Astrocyte (in vitro differentiated cells and primary cell): ENCODE results near the gene CEP131. TPM values are rescaled to one million over a fixed set of nuclear protein-coding genes. Genes with fewer than 3 reads are reported as not detected.

Source experiments
- DNase-seq: peaks from one replicate; pipeline ENCODE4 v3.0.0-alpha.2; 2010; ENCODE audit warnings: low read depth
- FAIRE-seq: peaks from 2 replicates; lab custom pipeline; 2011; peaks lifted over from hg19 to GRCh38; lab: Jason Lieb, UNC
- H2AFZ ChIP-seq: 2 replicates; pipeline ENCODE4 v1.6.0; 2012; ENCODE audit warnings: low read depth, low read length, inconsistent platforms
- H3K27ac ChIP-seq: 2 replicates; pipeline ENCODE4 v1.5.1; 2011; ENCODE audit warnings: low read depth, low read length, inconsistent platforms
- H3K27me3 ChIP-seq: 2 replicates; pipeline ENCODE4 v1.6.0; 2011; ENCODE audit warnings: low read length, inconsistent platforms; ENCODE audit not compliant: insufficient read depth
- H3K36me3 ChIP-seq: 2 replicates; pipeline ENCODE4 v1.5.1; 2011; ENCODE audit warnings: low read length, inconsistent platforms; ENCODE audit not compliant: insufficient read depth
- H3K4me1 ChIP-seq: 2 replicates; pipeline ENCODE4 v1.5.1; 2011; ENCODE audit warnings: low read length, inconsistent platforms; ENCODE audit not compliant: insufficient read depth
- H3K4me2 ChIP-seq: 2 replicates; pipeline ENCODE4 v1.6.0; 2012; ENCODE audit warnings: low read length, inconsistent platforms
- H3K4me3 ChIP-seq: 2 replicates; pipeline ENCODE4 v1.5.1; 2011; ENCODE audit warnings: low read depth, mild to moderate bottlenecking, low read length, inconsistent platforms; ENCODE audit not compliant: insufficient read depth
- H3K79me2 ChIP-seq: 2 replicates; pipeline ENCODE4 v1.6.0; 2012; ENCODE audit warnings: mild to moderate bottlenecking, low read length, inconsistent platforms; ENCODE audit not compliant: insufficient read depth
- H3K9ac ChIP-seq: 2 replicates; pipeline ENCODE4 v1.6.0; 2012; ENCODE audit warnings: mild to moderate bottlenecking, low read length, inconsistent platforms
- H3K9me3 ChIP-seq: 2 replicates; pipeline ENCODE4 v1.5.1; 2012; ENCODE audit warnings: low read depth, mild to moderate bottlenecking, low read length, inconsistent platforms; ENCODE audit not compliant: insufficient read depth
- H4K20me1 ChIP-seq: 2 replicates; pipeline ENCODE4 v1.6.0; 2012; ENCODE audit warnings: low read length, inconsistent platforms; ENCODE audit not compliant: insufficient read depth
- H3K27ac Mint-ChIP-seq: one replicate; pipeline ENCODE4 v1.8.0; 2021; ENCODE audit warnings: mild to moderate bottlenecking, mixed read lengths; ENCODE audit not compliant: unreplicated experiment
- H3K27me3 Mint-ChIP-seq: one replicate; pipeline ENCODE4 v1.8.0; 2021; ENCODE audit warnings: low read depth, mixed read lengths; ENCODE audit not compliant: unreplicated experiment
- H3K36me3 Mint-ChIP-seq: one replicate; pipeline ENCODE4 v1.8.0; 2021; ENCODE audit warnings: low read depth, mixed read lengths; ENCODE audit not compliant: unreplicated experiment
- H3K4me1 Mint-ChIP-seq: one replicate; pipeline ENCODE4 v1.8.0; 2021; ENCODE audit warnings: low read depth, mixed read lengths; ENCODE audit not compliant: unreplicated experiment
- H3K4me3 Mint-ChIP-seq: one replicate; pipeline ENCODE4 v1.8.0; 2021; ENCODE audit warnings: mild to moderate bottlenecking, moderate library complexity, mixed read lengths; ENCODE audit not compliant: unreplicated experiment
- H3K9me3 Mint-ChIP-seq: one replicate; pipeline ENCODE4 v1.8.0; 2021; ENCODE audit warnings: mild to moderate bottlenecking, mixed read lengths; ENCODE audit not compliant: unreplicated experiment
- CTCF ChIP-seq: IDR thresholded peaks from 2 replicates; pipeline ENCODE4 v1.5.1; 2011; ENCODE audit warnings: low read depth, mild to moderate bottlenecking, inconsistent platforms, low read length, moderate library complexity; ENCODE audit not compliant: insufficient read depth
- EZH2 ChIP-seq: IDR thresholded peaks from 2 replicates; pipeline ENCODE4 v1.6.1; 2012; ENCODE audit warnings: mild to moderate bottlenecking, low read length, inconsistent platforms; ENCODE audit not compliant: insufficient read depth
- total RNA-seq: library from RNA; stranded (reverse); gene quantifications from 2 replicates; pipeline ENCODE4 v1.2.1, GENCODE V29; 2021

CEP131 gene
- total RNA-seq, 1 donor from 2014 or later = 5.8 TPM

GRCh38 chr17:81238490-81238814 lies 15.7 kb upstream of the CEP131 start:
- DNase-seq (no peak), FAIRE-seq (no peak)
- Mint-ChIP-seq H3K36me3 (peaks cover 4% of the 10 kb centered on the region), H3K27ac (no peak overlapping the region), H3K27me3 (no peaks in the 10 kb centered on the region), H3K4me3 (peak overlapping the region; percentile 81), H3K4me1 (peaks cover 14% of the 10 kb centered on the region), H3K9me3 (no peaks in the 10 kb centered on the region)
- Histone ChIP-seq H4K20me1 (peaks cover 47% of the 10 kb centered on the region), H3K4me3 (peak overlapping the region; percentile 71), H3K27me3 (no peaks in the 10 kb centered on the region), H3K4me1 (peaks cover 16% of the 10 kb centered on the region), H3K27ac (peak overlapping the region; percentile 60), H3K79me2 (peaks cover 64% of the 10 kb centered on the region), H3K9me3 (no peaks in the 10 kb centered on the region), H3K36me3 (peaks cover 4% of the 10 kb centered on the region), H2AFZ (peak overlapping the region; percentile 82), H3K9ac (peak overlapping the region; percentile 93), H3K4me2 (peak overlapping the region; percentile 98)
- TF ChIP-seq CTCF (no peak), EZH2 (no peak)

- H3K4me3 Mint-ChIP-seq = peak overlapping the region; percentile 81
- peak overlapping the region; percentile 87 for H3K27ac Mint-ChIP-seq
- peaks cover 16% of the 10 kb centered on the region for H3K4me1 ChIP-seq
- no peak overlapping the region for H3K27ac ChIP-seq
- DNase-seq (no peak), FAIRE-seq (no peak)
- H3K9ac ChIP-seq = peak overlapping the region; percentile 93
- H3K9me3 Mint-ChIP-seq = no peaks in the 10 kb centered on the region
- H3K79me2 ChIP-seq = peaks cover 64% of the 10 kb centered on the region
- peak overlapping the region; percentile 82 for H2AFZ ChIP-seq
- no peak for TF ChIP-seq EZH2
- TF ChIP-seq CTCF = no peak
- peaks cover 44% of the 10 kb centered on the region for H4K20me1 ChIP-seq
- peak overlapping the region; percentile 98 for H3K4me2 ChIP-seq
- H3K4me1 Mint-ChIP-seq = peaks cover 14% of the 10 kb centered on the region
- H3K9me3 ChIP-seq = no peaks in the 10 kb centered on the region
- no peaks in the 10 kb centered on the region for H3K27me3 Mint-ChIP-seq
- H3K36me3 Mint-ChIP-seq = peaks cover 4% of the 10 kb centered on the region
- no peaks in the 10 kb centered on the region for H3K27me3 ChIP-seq
- peak overlapping the region; percentile 71 for H3K4me3 ChIP-seq
- H3K36me3 ChIP-seq = peaks cover 4% of the 10 kb centered on the region
Observed at GRCh38 chr17:81237591-81238489, 15.1 kb upstream of the CEP131 start.

DNA sequence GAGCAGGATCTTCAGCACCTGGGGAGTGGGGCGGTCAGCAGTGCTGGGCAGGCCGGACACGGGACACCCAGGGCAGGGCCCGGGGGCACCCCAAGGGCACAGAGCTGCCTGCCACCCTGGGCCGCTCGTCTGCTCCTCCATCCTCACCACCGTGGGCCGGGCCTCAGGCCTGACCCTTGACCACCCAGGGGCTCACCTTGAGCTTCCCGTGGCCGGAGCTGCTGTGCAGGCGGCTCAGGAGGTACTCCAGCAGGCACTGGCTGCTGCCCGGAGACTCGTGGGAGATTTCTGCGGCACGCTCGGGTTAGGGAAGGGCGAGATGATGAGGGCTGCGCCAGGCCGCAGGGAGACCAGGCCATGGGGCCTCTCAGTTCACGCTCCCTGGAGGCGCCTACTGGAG lies 14.0 kb upstream of the CEP131 start:
- H4K20me1 ChIP-seq = peaks cover 35% of the 10 kb centered on the region
- H3K4me3 Mint-ChIP-seq = no peak overlapping the region
- peaks cover 10% of the 10 kb centered on the region for H3K4me1 Mint-ChIP-seq
- H3K4me3 ChIP-seq = no peak overlapping the region
- no peak overlapping the region for H3K9ac ChIP-seq
- H3K36me3 ChIP-seq = peaks cover 4% of the 10 kb centered on the region
- no peaks in the 10 kb centered on the region for H3K9me3 ChIP-seq
- no peak for FAIRE-seq
- H3K36me3 Mint-ChIP-seq = peaks cover 4% of the 10 kb centered on the region
- H3K4me1 ChIP-seq = peaks cover 16% of the 10 kb centered on the region
- H3K27ac Mint-ChIP-seq = no peak overlapping the region
- H2AFZ ChIP-seq = no peak overlapping the region
- no peak for DNase-seq
- no peak overlapping the region for H3K4me2 ChIP-seq
- H3K9me3 Mint-ChIP-seq = no peaks in the 10 kb centered on the region
- TF ChIP-seq EZH2 = no peak
- H3K79me2 ChIP-seq = peaks cover 61% of the 10 kb centered on the region
- H3K27ac ChIP-seq = no peak overlapping the region
- H3K27me3 ChIP-seq = no peaks in the 10 kb centered on the region
- no peaks in the 10 kb centered on the region for H3K27me3 Mint-ChIP-seq
